Measurements from ENCODE around the gene SUSD4.
"Not testable (repeated sequence)": the region's sequence is repeated elsewhere in the genome, so short reads cannot be mapped to it uniquely, and the experiment has no call there.

The SUSD4 gene

DNA sequence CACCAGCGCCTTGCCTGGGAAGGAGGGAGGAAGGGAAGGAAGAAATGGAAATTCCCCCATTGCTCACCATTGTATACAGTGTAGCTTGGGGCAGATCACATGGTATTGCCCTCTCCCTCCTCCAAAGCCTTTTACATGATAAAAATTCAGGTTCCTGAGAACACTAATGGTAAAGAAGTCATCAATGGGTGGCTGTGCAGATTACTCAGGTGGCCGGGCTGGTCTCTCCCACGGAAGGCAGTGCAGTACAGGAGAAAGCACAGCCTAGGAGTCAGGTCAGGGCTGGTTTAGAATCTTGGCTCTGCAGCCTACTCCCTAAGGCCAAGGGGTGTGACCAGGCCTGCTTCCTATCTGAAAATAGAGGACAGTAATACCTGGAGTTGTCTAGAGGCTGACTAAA, 107.9 kb downstream of the SUSD4 start:
- no peak overlapping the region for H3K4me3 ChIP-seq (ENCODE audit: low read length in 2 of 2)
- no peaks in the 10 kb centered on the region for H3K27me3 ChIP-seq (ENCODE audit: control insufficient read depth in 1 of 2, insufficient read depth in 2 of 2, low read length in 2 of 2)
- H3K36me3 ChIP-seq (ENCODE audit: control insufficient read depth in 2 of 2, insufficient read depth in 2 of 2, low read length in 2 of 2), result no peaks in the 10 kb centered on the region
- no peak overlapping the region for H3K9ac ChIP-seq (ENCODE audit: low read length in 2 of 2)
- H3K27ac ChIP-seq (ENCODE audit: low read length), result no peak overlapping the region
- no peaks in the 10 kb centered on the region for H3K9me3 ChIP-seq (ENCODE audit: control insufficient read depth in 2 of 2, low read length in 2 of 2)
- H3K4me1 ChIP-seq (ENCODE audit: control insufficient read depth, insufficient read depth, low read length), result no peaks in the 10 kb centered on the region

DNA sequence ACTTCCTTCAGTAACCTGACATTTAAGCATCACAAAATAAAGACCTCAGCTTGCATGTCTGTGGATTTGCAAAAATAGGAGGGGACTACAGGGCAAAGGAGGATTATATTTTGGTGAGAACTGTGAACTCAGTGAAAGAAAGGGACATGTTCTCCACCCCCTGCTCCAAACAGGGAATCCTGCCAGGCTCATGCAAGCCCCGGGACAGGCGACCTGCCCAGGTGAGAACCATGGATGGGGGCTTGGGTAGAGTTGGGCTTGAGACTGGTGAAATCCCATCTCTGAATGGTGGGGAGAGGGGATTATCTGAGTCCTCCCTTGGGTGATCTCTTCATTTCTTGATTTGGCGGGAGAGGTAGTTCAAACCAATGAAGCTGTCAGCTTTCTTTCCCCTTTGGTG, 110.1 kb downstream of the SUSD4 start:
- Histone ChIP-seq H3K27ac (ENCODE audit: low read length) (no peak overlapping the region), H3K9me3 (ENCODE audit: control insufficient read depth in 2 of 2, low read length in 2 of 2) (no peaks in the 10 kb centered on the region), H3K4me3 (ENCODE audit: low read length in 2 of 2) (no peak overlapping the region), H3K4me1 (ENCODE audit: control insufficient read depth, insufficient read depth, low read length) (no peaks in the 10 kb centered on the region), H3K9ac (ENCODE audit: low read length in 2 of 2) (no peak overlapping the region), H3K27me3 (ENCODE audit: control insufficient read depth in 1 of 2, insufficient read depth in 2 of 2, low read length in 2 of 2) (no peaks in the 10 kb centered on the region), H3K36me3 (ENCODE audit: control insufficient read depth in 2 of 2, insufficient read depth in 2 of 2, low read length in 2 of 2) (no peaks in the 10 kb centered on the region)

DNA sequence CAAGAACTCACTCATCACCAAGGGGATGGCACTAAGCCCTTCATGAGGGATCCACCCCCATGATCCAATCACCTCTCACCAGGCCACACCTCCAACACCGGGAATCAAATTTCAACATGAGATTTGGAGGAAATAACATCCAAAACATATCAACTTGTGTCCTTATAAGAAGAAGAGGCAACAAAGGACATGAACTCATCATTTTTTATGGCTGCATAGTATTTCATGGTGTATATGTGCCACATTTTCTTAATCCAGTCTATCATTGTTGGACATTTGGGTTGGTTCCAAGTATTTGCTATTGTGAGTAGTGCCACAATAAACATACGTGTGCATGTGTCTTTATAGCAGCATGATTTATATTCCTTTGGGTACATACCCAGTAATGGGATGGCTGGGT, 112.6 kb downstream of the SUSD4 start:
- not testable (repeated sequence) for H3K4me1 ChIP-seq (ENCODE audit: control insufficient read depth, insufficient read depth, low read length); H3K9ac ChIP-seq (ENCODE audit: low read length in 2 of 2); H3K27ac ChIP-seq (ENCODE audit: low read length); H3K9me3 ChIP-seq (ENCODE audit: control insufficient read depth in 2 of 2, low read length in 2 of 2); H3K4me3 ChIP-seq (ENCODE audit: low read length in 2 of 2); H3K36me3 ChIP-seq (ENCODE audit: control insufficient read depth in 2 of 2, insufficient read depth in 2 of 2, low read length in 2 of 2); H3K27me3 ChIP-seq (ENCODE audit: control insufficient read depth in 1 of 2, insufficient read depth in 2 of 2, low read length in 2 of 2)

DNA sequence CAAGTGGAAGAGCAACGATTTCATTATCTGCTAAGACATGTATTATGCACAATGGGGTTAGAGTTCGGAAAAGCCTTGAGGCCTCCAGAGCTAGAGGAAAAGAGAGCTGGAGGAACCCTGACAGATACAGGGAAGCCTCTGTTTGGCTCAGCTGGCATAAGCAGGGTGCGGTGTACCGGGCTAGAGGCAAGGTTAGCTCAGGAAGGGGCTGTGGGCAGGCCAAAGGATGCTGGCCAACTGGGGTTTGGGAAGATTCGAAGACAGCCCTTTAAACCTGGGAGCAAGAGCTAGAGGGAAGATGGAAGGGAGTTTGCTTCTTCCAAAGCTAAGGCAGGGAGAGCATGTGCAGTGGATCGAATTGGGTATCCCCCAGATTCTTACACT, 113.4 kb downstream of the SUSD4 start:
- H3K9me3 ChIP-seq (ENCODE audit: control insufficient read depth in 2 of 2, low read length in 2 of 2), result no peaks in the 10 kb centered on the region
- H3K27ac ChIP-seq (ENCODE audit: low read length), result no peak overlapping the region
- no peaks in the 10 kb centered on the region for H3K4me1 ChIP-seq (ENCODE audit: control insufficient read depth, insufficient read depth, low read length)
- H3K36me3 ChIP-seq (ENCODE audit: control insufficient read depth in 2 of 2, insufficient read depth in 2 of 2, low read length in 2 of 2), result no peaks in the 10 kb centered on the region
- H3K4me3 ChIP-seq (ENCODE audit: low read length in 2 of 2), result no peak overlapping the region
- H3K27me3 ChIP-seq (ENCODE audit: control insufficient read depth in 1 of 2, insufficient read depth in 2 of 2, low read length in 2 of 2), result peaks cover 0 to 4% of the 10 kb centered on the region in 2 donors
- no peak overlapping the region for H3K9ac ChIP-seq (ENCODE audit: low read length in 2 of 2)

DNA sequence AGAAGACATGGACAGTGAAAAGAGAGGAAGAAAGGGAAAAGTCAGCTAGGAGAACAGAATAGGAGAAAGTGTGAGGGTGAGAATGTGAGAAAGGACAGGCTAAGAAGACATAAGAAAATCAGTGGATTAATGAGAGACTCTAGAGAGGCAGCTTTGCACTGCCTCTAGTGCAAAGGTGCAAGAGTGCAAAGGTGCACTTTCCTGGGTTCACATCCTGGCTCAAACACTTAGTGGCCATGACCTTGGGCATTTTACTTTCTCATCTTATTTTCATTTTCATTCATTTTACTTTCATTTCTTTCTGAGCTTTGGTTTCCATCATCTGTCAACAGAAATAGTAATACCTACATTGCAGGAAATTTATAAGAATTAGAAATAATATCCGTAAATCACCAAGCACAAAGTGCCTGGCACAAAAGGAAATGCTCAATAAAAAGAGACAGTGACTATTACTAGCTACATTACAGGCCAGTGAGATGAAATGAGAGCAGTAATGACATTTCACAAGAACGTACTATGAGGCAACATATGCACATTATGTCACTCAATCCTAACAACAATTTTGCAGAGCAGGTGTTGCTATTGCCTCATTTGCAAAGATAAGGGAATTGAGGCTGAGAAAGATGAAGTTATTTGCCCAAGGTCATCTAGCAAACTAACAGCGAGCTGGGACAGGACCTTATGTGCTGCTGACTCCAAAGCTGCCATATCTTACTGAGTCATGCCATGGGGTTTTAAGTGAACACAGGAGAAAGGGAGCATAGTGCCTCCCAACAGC, 113.9 kb downstream of the SUSD4 start:
- Histone ChIP-seq H3K27me3 (ENCODE audit: control insufficient read depth in 1 of 2, insufficient read depth in 2 of 2, low read length in 2 of 2) (peaks cover 0 to 4% of the 10 kb centered on the region in 2 donors), H3K4me1 (ENCODE audit: control insufficient read depth, insufficient read depth, low read length) (no peaks in the 10 kb centered on the region), H3K27ac (ENCODE audit: low read length) (no peak overlapping the region), H3K9me3 (ENCODE audit: control insufficient read depth in 2 of 2, low read length in 2 of 2) (no peaks in the 10 kb centered on the region), H3K9ac (ENCODE audit: low read length in 2 of 2) (no peak overlapping the region), H3K4me3 (ENCODE audit: low read length in 2 of 2) (no peak overlapping the region), H3K36me3 (ENCODE audit: control insufficient read depth in 2 of 2, insufficient read depth in 2 of 2, low read length in 2 of 2) (no peaks in the 10 kb centered on the region)

DNA sequence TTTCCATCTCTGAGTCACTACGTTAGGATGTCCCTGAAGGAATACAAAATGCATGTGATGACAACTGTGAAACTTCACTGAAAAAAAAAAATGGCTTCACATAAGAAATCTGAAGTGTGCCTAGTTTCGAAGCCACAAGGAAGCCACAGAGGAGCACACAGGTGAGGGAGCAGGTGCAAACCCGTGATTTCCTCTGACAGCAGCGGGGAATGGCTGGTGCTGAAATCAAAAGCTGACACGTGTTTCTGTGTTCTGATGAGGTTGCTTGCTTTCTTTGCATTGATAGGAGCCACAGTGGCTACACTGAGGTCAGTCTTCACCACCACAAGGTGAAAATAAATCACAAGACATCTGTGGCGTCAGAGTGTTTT, 115.2 kb downstream of the SUSD4 start:
- Histone ChIP-seq H3K4me3 (ENCODE audit: low read length in 2 of 2) (no peak overlapping the region), H3K9me3 (ENCODE audit: control insufficient read depth in 2 of 2, low read length in 2 of 2) (no peaks in the 10 kb centered on the region), H3K27me3 (ENCODE audit: control insufficient read depth in 1 of 2, insufficient read depth in 2 of 2, low read length in 2 of 2) (peaks cover 0 to 4% of the 10 kb centered on the region in 2 donors), H3K9ac (ENCODE audit: low read length in 2 of 2) (no peak overlapping the region), H3K36me3 (ENCODE audit: control insufficient read depth in 2 of 2, insufficient read depth in 2 of 2, low read length in 2 of 2) (no peaks in the 10 kb centered on the region), H3K27ac (ENCODE audit: low read length) (no peak overlapping the region), H3K4me1 (ENCODE audit: control insufficient read depth, insufficient read depth, low read length) (no peaks in the 10 kb centered on the region)

DNA sequence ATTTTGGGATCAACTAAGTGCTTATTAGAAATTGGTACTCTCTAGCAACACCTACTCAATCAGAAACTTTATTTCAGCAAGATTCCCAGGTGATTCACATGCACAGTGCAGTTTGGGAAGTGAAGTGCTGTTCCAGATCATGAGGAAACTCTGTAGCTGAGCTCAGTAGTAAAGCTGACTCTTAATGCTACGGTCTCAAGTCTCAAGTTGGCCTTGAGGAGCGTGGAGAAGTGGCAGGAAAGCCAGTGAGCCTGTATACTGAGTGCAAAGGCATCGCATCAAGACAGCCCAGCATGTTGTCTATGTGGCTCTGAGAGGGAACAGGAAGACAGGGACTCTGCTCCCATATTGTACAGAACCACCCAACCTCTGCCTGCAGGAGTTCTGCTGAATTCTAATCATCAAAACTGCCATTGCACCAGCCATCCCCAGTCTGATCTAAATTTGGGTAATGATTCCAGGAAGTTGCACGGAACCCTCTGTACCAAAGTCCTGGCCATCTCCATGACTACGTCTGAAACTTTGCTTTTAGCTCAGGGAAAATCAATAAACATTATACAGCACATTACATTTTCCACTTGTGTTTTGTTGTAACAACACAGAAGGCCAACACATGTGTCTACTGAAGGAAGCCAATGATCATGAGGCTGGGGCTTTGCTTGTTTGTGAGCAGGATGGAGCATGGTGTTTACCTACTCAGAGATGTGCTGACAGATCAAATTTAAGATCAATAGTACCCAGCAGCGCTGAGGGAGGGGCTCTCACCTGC, 115.8 kb downstream of the SUSD4 start:
- no peak overlapping the region for H3K27ac ChIP-seq (ENCODE audit: low read length)

DNA sequence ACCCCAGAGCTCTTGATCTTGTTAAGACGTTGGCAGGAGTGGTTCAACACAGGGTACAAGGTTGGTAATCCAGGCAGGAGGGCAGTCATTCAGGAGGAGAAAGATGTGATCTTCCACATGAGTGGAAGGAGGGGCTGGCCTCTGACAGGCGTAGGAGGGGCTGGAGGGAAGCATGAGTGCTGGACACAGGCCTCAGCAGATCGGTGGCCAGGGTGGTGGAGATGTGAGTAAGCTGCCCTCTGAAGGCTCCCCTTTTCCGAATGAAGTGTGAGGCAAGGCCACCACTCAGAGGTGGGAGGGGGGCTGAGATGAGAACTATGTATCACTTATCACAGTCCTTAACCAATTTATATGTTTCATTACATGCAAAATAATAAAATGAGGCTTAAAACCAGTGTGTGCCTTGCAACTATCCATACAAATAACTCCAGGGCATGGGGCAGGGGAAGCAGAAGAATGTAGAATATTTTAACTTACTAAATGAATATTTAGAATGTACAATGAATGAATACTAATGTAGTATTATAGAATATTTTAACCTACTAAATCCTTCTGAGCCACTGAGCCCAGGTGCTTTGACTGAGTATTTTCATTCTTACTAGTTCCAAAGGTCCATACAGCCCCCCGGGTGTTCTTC, 117.4 kb downstream of the SUSD4 start:
- Histone ChIP-seq H3K27ac (ENCODE audit: low read length) (no peak overlapping the region), H3K9ac (ENCODE audit: low read length in 2 of 2) (no peak overlapping the region), H3K4me1 (ENCODE audit: control insufficient read depth, insufficient read depth, low read length) (no peaks in the 10 kb centered on the region), H3K27me3 (ENCODE audit: control insufficient read depth in 1 of 2, insufficient read depth in 2 of 2, low read length in 2 of 2) (peaks cover 4% of the 10 kb centered on the region in 2 donors), H3K4me3 (ENCODE audit: low read length in 2 of 2) (no peak overlapping the region), H3K9me3 (ENCODE audit: control insufficient read depth in 2 of 2, low read length in 2 of 2) (no peaks in the 10 kb centered on the region), H3K36me3 (ENCODE audit: control insufficient read depth in 2 of 2, insufficient read depth in 2 of 2, low read length in 2 of 2) (no peaks in the 10 kb centered on the region)

More for the DNA sequence above, 115.8 kb downstream of the SUSD4 start:
- Histone ChIP-seq H3K4me3 (ENCODE audit: low read length in 2 of 2) (no peak overlapping the region), H3K27me3 (ENCODE audit: control insufficient read depth in 1 of 2, insufficient read depth in 2 of 2, low read length in 2 of 2) (peaks cover 4% of the 10 kb centered on the region in 2 donors), H3K4me1 (ENCODE audit: control insufficient read depth, insufficient read depth, low read length) (no peaks in the 10 kb centered on the region), H3K9me3 (ENCODE audit: control insufficient read depth in 2 of 2, low read length in 2 of 2) (no peaks in the 10 kb centered on the region), H3K9ac (ENCODE audit: low read length in 2 of 2) (no peak overlapping the region), H3K36me3 (ENCODE audit: control insufficient read depth in 2 of 2, insufficient read depth in 2 of 2, low read length in 2 of 2) (no peaks in the 10 kb centered on the region)

DNA sequence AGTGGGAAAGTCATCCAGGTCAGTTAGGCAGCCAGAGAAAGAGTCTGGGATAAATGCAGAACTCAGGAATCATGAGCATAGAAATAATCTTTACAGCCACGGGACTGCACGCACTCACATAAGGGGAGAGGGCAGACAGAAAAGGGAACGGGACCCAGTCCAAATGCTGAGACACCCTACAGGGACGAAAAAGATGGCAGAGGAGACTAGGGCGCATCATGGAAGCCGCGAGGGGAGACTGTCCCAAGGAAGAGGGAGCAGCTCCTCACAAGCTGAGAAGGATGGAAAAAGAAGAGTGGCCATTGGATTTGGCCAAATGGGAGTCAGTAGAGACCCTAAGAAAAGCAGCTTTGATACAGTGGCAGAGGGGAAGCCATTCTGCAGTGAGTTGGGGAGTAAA, 118.0 kb downstream of the SUSD4 start:
- Histone ChIP-seq H3K9me3 (ENCODE audit: control insufficient read depth in 2 of 2, low read length in 2 of 2) (no peaks in the 10 kb centered on the region), H3K4me3 (ENCODE audit: low read length in 2 of 2) (no peak overlapping the region), H3K27ac (ENCODE audit: low read length) (no peak overlapping the region), H3K36me3 (ENCODE audit: control insufficient read depth in 2 of 2, insufficient read depth in 2 of 2, low read length in 2 of 2) (no peaks in the 10 kb centered on the region), H3K4me1 (ENCODE audit: control insufficient read depth, insufficient read depth, low read length) (no peaks in the 10 kb centered on the region), H3K27me3 (ENCODE audit: control insufficient read depth in 1 of 2, insufficient read depth in 2 of 2, low read length in 2 of 2) (peaks cover 4% of the 10 kb centered on the region in 2 donors), H3K9ac (ENCODE audit: low read length in 2 of 2) (no peak overlapping the region)

DNA sequence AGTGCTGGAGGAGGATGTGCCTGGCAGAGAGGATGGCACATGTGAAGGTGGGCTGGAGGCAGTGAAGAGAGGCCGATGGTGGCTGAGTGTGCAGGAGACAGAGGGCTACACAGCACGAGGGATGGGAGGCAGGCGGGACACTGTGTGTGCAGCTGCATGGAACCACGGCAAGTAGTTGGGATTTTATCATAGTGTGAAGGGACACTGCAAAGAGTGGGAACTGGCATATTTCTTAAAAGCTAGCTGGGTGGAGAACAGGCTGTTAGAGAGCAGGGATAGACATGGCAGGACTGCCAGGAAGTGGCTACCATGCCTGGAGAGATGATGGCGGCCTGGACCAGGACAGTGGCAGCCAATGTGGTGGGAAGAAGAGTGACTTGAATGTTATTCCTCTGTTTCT, 118.6 kb downstream of the SUSD4 start:
- Histone ChIP-seq H3K4me3 (ENCODE audit: low read length in 2 of 2) (no peak overlapping the region), H3K36me3 (ENCODE audit: control insufficient read depth in 2 of 2, insufficient read depth in 2 of 2, low read length in 2 of 2) (no peaks in the 10 kb centered on the region), H3K9ac (ENCODE audit: low read length in 2 of 2) (no peak overlapping the region), H3K27ac (ENCODE audit: low read length) (no peak overlapping the region), H3K4me1 (ENCODE audit: control insufficient read depth, insufficient read depth, low read length) (no peaks in the 10 kb centered on the region), H3K9me3 (ENCODE audit: control insufficient read depth in 2 of 2, low read length in 2 of 2) (no peaks in the 10 kb centered on the region), H3K27me3 (ENCODE audit: control insufficient read depth in 1 of 2, insufficient read depth in 2 of 2, low read length in 2 of 2) (peaks cover 4% of the 10 kb centered on the region in 2 donors)

All from stomach smooth muscle (tissue), 2 donors.